ENCODE measurements around the gene HOXA3. TPM values are rescaled to one million over a fixed set of nuclear protein-coding genes. Genes with fewer than 3 reads are reported as not detected.

The HOXA3 gene
- total RNA-seq, 1 experiment from 2014 or later: 9.2 TPM

- TF ChIP-seq REST (IDR thresholded peaks at IDR 0.05; ENCODE audit: low read depth) (no peak), ZNF274 (IDR thresholded peaks at IDR 0.05; ENCODE audit: low read depth, low read length) (no peak), RAD21 (IDR thresholded peaks at IDR 0.05; ENCODE audit: low read depth) (no peak), YY1 (IDR thresholded peaks at IDR 0.05; ENCODE audit: extremely low read depth, insufficient replicate concordance, low read depth, low read length) (peak; percentile 4), TCF7L2 (IDR thresholded peaks at IDR 0.05; ENCODE audit: borderline replicate concordance, extremely low read depth, insufficient read depth, insufficient read length) (peak; percentile 52), EGR1 (IDR thresholded peaks at IDR 0.05; ENCODE audit: low read depth) (no peak), SRF (IDR thresholded peaks at IDR 0.05; ENCODE audit: low read depth) (no peak), JUND (IDR thresholded peaks at IDR 0.05) (no peak), ZFX (IDR thresholded peaks at IDR 0.05) (no peak; the same call in 1 of the 2 replicates), EZH2 (IDR thresholded peaks at IDR 0.05) (no peak), SIN3A (IDR thresholded peaks at IDR 0.05; ENCODE audit: low read depth) (no peak), MAX (IDR thresholded peaks at IDR 0.05) (no peak), ELF1 (IDR thresholded peaks at IDR 0.05; ENCODE audit: borderline replicate concordance, low read depth) (no peak)
- TF ChIP-seq, protein P1, sequence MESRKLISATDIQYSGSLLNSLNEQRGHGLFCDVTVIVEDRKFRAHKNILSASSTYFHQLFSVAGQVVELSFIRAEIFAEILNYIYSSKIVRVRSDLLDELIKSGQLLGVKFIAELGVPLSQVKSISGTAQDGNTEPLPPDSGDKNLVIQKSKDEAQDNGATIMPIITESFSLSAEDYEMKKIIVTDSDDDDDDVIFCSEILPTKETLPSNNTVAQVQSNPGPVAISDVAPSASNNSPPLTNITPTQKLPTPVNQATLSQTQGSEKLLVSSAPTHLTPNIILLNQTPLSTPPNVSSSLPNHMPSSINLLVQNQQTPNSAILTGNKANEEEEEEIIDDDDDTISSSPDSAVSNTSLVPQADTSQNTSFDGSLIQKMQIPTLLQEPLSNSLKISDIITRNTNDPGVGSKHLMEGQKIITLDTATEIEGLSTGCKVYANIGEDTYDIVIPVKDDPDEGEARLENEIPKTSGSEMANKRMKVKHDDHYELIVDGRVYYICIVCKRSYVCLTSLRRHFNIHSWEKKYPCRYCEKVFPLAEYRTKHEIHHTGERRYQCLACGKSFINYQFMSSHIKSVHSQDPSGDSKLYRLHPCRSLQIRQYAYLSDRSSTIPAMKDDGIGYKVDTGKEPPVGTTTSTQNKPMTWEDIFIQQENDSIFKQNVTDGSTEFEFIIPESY (IDR thresholded peaks at IDR 0.05; ENCODE audit: extremely low read depth, insufficient replicate concordance, low read length): no peak
These were observed 17.5 kb upstream of the HOXA3 start (continued) for GRCh38 chr7:27169658-27170425.

All from HCT116 (cell line).